Osteocyte (in vitro differentiated cells): ENCODE results near the gene EVA1A. TPM values are rescaled to one million over a fixed set of nuclear protein-coding genes. Genes with fewer than 3 reads are reported as not detected.

ENCODE experiments used
- DNase-seq: peaks from one replicate; pipeline ENCODE4 v3.0.0; 2021; ENCODE audit warnings: mixed read lengths; ENCODE audit not compliant: unreplicated experiment; ENCODE audit errors: extremely low spot score
- H3K27ac Mint-ChIP-seq: one replicate; pipeline ENCODE4 v1.8.0; 2021; ENCODE audit warnings: mild to moderate bottlenecking, mixed read lengths; ENCODE audit not compliant: unreplicated experiment
- H3K27me3 Mint-ChIP-seq: one replicate; pipeline ENCODE4 v1.8.0; 2021; ENCODE audit warnings: mixed read lengths; ENCODE audit not compliant: unreplicated experiment
- H3K36me3 Mint-ChIP-seq: one replicate; pipeline ENCODE4 v1.8.0; 2021; ENCODE audit warnings: mixed read lengths; ENCODE audit not compliant: unreplicated experiment
- H3K4me1 Mint-ChIP-seq: one replicate; pipeline ENCODE4 v1.8.0; 2021; ENCODE audit warnings: mixed read lengths; ENCODE audit not compliant: unreplicated experiment
- H3K4me3 Mint-ChIP-seq: one replicate; pipeline ENCODE4 v1.8.0; 2021; ENCODE audit warnings: mild to moderate bottlenecking, moderate library complexity, mixed read lengths; ENCODE audit not compliant: unreplicated experiment
- H3K9me3 Mint-ChIP-seq: one replicate; pipeline ENCODE4 v1.8.0; 2021; ENCODE audit warnings: mixed read lengths; ENCODE audit not compliant: unreplicated experiment
- CTCF ChIP-seq: fragments of 200-600 bp; sonication (generic); IDR thresholded peaks from 2 replicates; pipeline ENCODE4 v1.5.0; 2021; ENCODE audit warnings: antibody characterized with exemption, mild to moderate bottlenecking, moderate library complexity
- total RNA-seq: library from RNA; stranded (reverse); gene quantifications from 2 replicates; pipeline ENCODE4 v1.2.1, GENCODE V29; 2021

EVA1A gene
- total RNA-seq, 1 donor from 2014 or later: 33.5 TPM

GRCh38 chr2:75558786-75559679 lies 1.7 kb downstream of the EVA1A start:
- DNase-seq: peak; percentile 25
- H3K4me1 Mint-ChIP-seq: peaks cover 57% of the 10 kb centered on the region
- H3K9me3 Mint-ChIP-seq: no peaks in the 10 kb centered on the region
- no peak for TF ChIP-seq CTCF
- peak overlapping the region; percentile 78 for H3K27ac Mint-ChIP-seq
- no peaks in the 10 kb centered on the region for H3K27me3 Mint-ChIP-seq
- peak overlapping the region; percentile 98 for H3K4me3 Mint-ChIP-seq
- H3K36me3 Mint-ChIP-seq: no peaks in the 10 kb centered on the region

- DNase-seq: no peak
- no peaks in the 10 kb centered on the region for H3K9me3 Mint-ChIP-seq
- H3K4me1 Mint-ChIP-seq: peaks cover 57% of the 10 kb centered on the region
- no peak overlapping the region for H3K27ac Mint-ChIP-seq
- no peak for TF ChIP-seq CTCF
- no peaks in the 10 kb centered on the region for H3K36me3 Mint-ChIP-seq
- no peak overlapping the region for H3K4me3 Mint-ChIP-seq
- no peaks in the 10 kb centered on the region for H3K27me3 Mint-ChIP-seq
These were observed 2.6 kb downstream of the EVA1A start for GRCh38 chr2:75558136-75558535.

GRCh38 chr2:75557474-75558133 lies 3.1 kb downstream of the EVA1A start:
- no peaks in the 10 kb centered on the region for H3K9me3 Mint-ChIP-seq
- peaks cover 4% of the 10 kb centered on the region for H3K36me3 Mint-ChIP-seq
- H3K27ac Mint-ChIP-seq: no peak overlapping the region
- peaks cover 56% of the 10 kb centered on the region for H3K4me1 Mint-ChIP-seq
- DNase-seq: peak; percentile 36
- H3K4me3 Mint-ChIP-seq: no peak overlapping the region
- H3K27me3 Mint-ChIP-seq: no peaks in the 10 kb centered on the region
- no peak for TF ChIP-seq CTCF

GRCh38 chr2:75556679-75557366 lies 3.9 kb downstream of the EVA1A start:
- H3K4me1 Mint-ChIP-seq: peaks cover 49% of the 10 kb centered on the region
- peaks cover 4% of the 10 kb centered on the region for H3K36me3 Mint-ChIP-seq
- peak; percentile 62 for DNase-seq
- TF ChIP-seq CTCF: no peak
- H3K27me3 Mint-ChIP-seq: no peaks in the 10 kb centered on the region
- H3K27ac Mint-ChIP-seq: no peak overlapping the region
- no peaks in the 10 kb centered on the region for H3K9me3 Mint-ChIP-seq
- H3K4me3 Mint-ChIP-seq: no peak overlapping the region

- Mint-ChIP-seq H3K4me1 (peaks cover 42% of the 10 kb centered on the region), H3K27ac (no peak overlapping the region)
These were observed 5.0 kb downstream of the EVA1A start for GRCh38 chr2:75555701-75556100.

More at GRCh38 chr2:75555701-75556100, 5.0 kb downstream of the EVA1A start:
- Mint-ChIP-seq H3K9me3 (no peaks in the 10 kb centered on the region), H3K4me3 (no peak overlapping the region), H3K27me3 (no peaks in the 10 kb centered on the region), H3K36me3 (peaks cover 8% of the 10 kb centered on the region)
- no peak for TF ChIP-seq CTCF
- peak; percentile 48 for DNase-seq
